Measurements from ENCODE around the gene LTB4R2.

GRCh38 chr14:24343795-24344660 lies 34.1 kb downstream of the LTB4R2 start:
- TF ChIP-seq CTCF (IDR thresholded peaks at IDR 0.05; ENCODE audit: low read length) (no peak), EZH2 (optimal IDR thresholded peaks at IDR 0.05; ENCODE audit: low read depth, low read length) (no peak)

Measured in MM.1S (cell line).